Breast epithelium (tissue), 4 donors: ENCODE results near the gene RC3H2. TPM values are rescaled to one million over a fixed set of nuclear protein-coding genes. Genes with fewer than 3 reads are reported as not detected.
"Not testable (repeated sequence)": the region's sequence is repeated elsewhere in the genome, so short reads cannot be mapped to it uniquely, and the experiment has no call there.

Source experiments
- DNase-seq, 2 donors: peaks; one replicate each; pipeline ENCODE4 v3.0.0-alpha.2; 2019; ENCODE audit warnings: low spot score in 2 of 2
- H3K27ac ChIP-seq, 2 donors: fragments of 200-600 bp; sonication (generic) in 1 of 2; one replicate each; pipeline ENCODE4 v1.5.1; 2016 to 2019; ENCODE audit warnings: mild to moderate bottlenecking in 1 of 2
- H3K27me3 ChIP-seq, 2 donors: fragments of 200-600 bp; sonication (generic) in 1 of 2; one replicate each; pipeline versions ENCODE4 v1.5.1 to v1.6.0; 2017 to 2019; ENCODE audit warnings: control low read depth in 1 of 2, mild to moderate bottlenecking in 1 of 2
- H3K36me3 ChIP-seq: fragments of 200-600 bp; one replicate; pipeline ENCODE4 v1.5.1; 2019
- H3K4me1 ChIP-seq, 2 donors: fragments of 200-600 bp; sonication (generic); one replicate each; pipeline ENCODE4 v1.5.1; 2016 to 2019; ENCODE audit warnings: control low read depth in 1 of 2
- H3K4me3 ChIP-seq, 3 donors: fragments of 200-600 bp; sonication (generic); 1 replicate in 2 of 3; 2 replicates in 1 of 3; pipeline ENCODE4 v1.5.1; 2016 to 2019; ENCODE audit warnings: mild to moderate bottlenecking in 3 of 3, moderate library complexity in 2 of 3
- H3K9me3 ChIP-seq, 2 donors: fragments of 200-600 bp; sonication (generic) in 1 of 2; one replicate each; pipeline ENCODE4 v1.5.1; 2016 to 2019; ENCODE audit warnings: control low read depth in 1 of 2
- POLR2A ChIP-seq: fragments of 450-650 bp; IDR thresholded peaks from one replicate; pipeline ENCODE4 v1.6.1; 2016; ENCODE audit warnings: antibody characterized with exemption, mild to moderate bottlenecking, moderate library complexity
- POLR2AphosphoS5 ChIP-seq, 3 donors: sonication (generic); formaldehyde crosslinking; IDR thresholded peaks; one replicate each; pipeline ENCODE4 v1.6.1; 2017; ENCODE audit warnings: antibody characterized with exemption in 3 of 3
- intact Hi-C: fragments of 100-400 bp; cut with DNase I; formaldehyde crosslinking; loops from one replicate; pipeline ENCODE4 v1.15.1; 2023; ENCODE audit warnings: low total_unique reads
- total RNA-seq, 3 donors: library from RNA; depleted of rRNA; stranded (reverse); fragments of >200 nt; gene quantifications; one replicate each; pipeline ENCODE4 v1.1.0, GENCODE V29; 2016
- TF ChIP-seq, protein P1 (sequence below), 3 donors: fragments of 450-650 bp; IDR thresholded peaks; one replicate each; pipeline ENCODE4 v1.5.1; 2016 to 2017; ENCODE audit warnings: antibody characterized with exemption in 3 of 3, mild to moderate bottlenecking in 3 of 3, moderate library complexity in 3 of 3

RC3H2 gene
- total RNA-seq, 3 donors from 2014 or later: 38.6 to 44.6 (median 41.6) TPM

DNA sequence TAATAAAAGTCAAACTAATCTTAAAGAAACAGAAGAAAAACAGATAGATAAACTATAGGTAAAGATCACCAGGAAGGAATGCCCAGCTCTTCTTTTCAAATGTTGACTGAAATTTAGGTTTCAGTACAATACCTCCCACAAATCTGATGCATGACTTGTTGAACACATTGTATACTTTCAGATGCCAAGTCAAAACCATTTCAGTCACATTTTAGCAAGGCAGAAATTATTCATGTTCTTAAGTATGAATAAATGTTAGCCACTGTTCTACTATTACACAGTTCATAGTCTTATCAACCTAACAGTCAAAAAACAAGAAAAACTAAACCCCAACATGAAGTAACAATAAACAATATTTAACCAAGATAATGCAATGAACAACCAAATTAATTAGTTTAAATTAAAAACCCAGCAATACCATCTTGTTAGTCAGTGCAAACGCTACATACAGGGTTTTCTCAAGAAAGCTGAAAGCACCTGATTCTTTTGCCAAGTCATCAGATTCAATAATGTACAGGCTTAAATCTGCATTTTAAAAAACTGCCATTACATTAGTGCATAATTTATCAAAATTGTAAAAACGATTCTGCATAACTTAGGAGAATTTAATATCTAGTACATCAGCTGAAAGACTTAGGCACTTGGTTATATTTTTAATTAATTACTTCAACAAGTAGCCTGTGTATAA lies 56.8 kb downstream of the RC3H2 start:
- Histone ChIP-seq H3K27me3 (no peaks in the 10 kb centered on the region), H3K4me3 (no peak overlapping the region), H3K27ac (no peak overlapping the region), H3K9me3 (no peaks in the 10 kb centered on the region), H3K36me3 (peaks cover 5% of the 10 kb centered on the region), H3K4me1 (no peaks in the 10 kb centered on the region)
- DNase-seq: no peak
- TF ChIP-seq, protein P1, sequence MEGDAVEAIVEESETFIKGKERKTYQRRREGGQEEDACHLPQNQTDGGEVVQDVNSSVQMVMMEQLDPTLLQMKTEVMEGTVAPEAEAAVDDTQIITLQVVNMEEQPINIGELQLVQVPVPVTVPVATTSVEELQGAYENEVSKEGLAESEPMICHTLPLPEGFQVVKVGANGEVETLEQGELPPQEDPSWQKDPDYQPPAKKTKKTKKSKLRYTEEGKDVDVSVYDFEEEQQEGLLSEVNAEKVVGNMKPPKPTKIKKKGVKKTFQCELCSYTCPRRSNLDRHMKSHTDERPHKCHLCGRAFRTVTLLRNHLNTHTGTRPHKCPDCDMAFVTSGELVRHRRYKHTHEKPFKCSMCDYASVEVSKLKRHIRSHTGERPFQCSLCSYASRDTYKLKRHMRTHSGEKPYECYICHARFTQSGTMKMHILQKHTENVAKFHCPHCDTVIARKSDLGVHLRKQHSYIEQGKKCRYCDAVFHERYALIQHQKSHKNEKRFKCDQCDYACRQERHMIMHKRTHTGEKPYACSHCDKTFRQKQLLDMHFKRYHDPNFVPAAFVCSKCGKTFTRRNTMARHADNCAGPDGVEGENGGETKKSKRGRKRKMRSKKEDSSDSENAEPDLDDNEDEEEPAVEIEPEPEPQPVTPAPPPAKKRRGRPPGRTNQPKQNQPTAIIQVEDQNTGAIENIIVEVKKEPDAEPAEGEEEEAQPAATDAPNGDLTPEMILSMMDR (IDR thresholded peaks at IDR 0.05): no peak
- TF ChIP-seq POLR2AphosphoS5 (IDR thresholded peaks at IDR 0.05): no peak
- TF ChIP-seq POLR2A: no peak
- intact Hi-C loops: no loop called here

DNA sequence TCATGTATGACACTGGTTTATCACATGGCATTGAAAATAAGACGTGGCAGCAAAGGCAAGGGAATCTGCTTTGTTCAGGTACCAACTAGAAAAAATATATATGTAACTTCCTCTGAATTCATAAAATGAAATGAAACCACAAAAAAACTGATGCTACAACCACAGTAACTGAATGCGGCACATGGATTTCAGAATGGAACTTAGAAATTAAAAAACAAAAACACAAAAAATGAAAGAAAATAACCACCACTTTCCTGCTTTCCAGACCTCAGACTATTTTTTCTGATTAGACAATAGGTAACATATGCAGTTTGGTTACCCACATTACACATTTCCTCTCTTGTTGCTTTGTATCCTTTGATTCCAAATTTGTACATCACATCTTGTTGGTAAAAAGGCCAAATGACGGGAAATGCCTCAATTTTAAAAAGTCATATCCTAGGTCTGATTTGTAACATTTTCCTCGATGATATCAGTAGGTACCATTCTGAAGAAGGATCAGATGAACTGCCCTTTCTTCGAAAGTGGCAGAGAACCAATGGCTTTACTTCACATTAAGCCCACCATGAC lies 58.7 kb downstream of the RC3H2 start:
- H3K27me3 ChIP-seq: no peaks in the 10 kb centered on the region
- intact Hi-C loops: no loop called here
- peaks cover 5% of the 10 kb centered on the region for H3K36me3 ChIP-seq
- no peak overlapping the region for H3K4me3 ChIP-seq
- no peak for DNase-seq
- no peak overlapping the region for H3K27ac ChIP-seq
- H3K9me3 ChIP-seq: no peaks in the 10 kb centered on the region
- no peaks in the 10 kb centered on the region for H3K4me1 ChIP-seq
- TF ChIP-seq POLR2AphosphoS5 (IDR thresholded peaks at IDR 0.05): no peak
- no peak for TF ChIP-seq POLR2A
- TF ChIP-seq, protein P1 (IDR thresholded peaks at IDR 0.05): no peak

DNA sequence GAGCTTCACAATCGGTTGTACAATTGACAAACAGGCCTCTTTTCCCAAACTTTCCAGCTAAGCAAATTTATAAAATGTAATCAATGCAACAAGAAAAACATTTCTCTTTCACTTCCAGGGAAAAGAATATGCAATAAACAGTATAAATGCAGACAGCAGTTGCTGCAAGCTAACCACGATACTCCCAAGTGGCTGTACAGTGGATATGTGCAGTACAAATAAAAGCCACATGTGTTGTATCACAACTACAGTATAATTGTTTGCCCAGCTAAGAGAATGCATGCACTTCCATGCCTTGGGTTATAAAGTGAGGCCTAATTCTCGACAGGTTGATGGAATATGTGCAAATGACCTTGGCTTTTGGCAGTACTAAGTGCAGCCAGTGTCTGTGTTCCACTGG lies 60.0 kb downstream of the RC3H2 start:
- intact Hi-C loops: no loop called here
- no peaks in the 10 kb centered on the region for H3K9me3 ChIP-seq
- no peak overlapping the region for H3K27ac ChIP-seq
- TF ChIP-seq POLR2A: no peak
- TF ChIP-seq, protein P1 (IDR thresholded peaks at IDR 0.05): no peak
- no peak for TF ChIP-seq POLR2AphosphoS5 (IDR thresholded peaks at IDR 0.05)
- DNase-seq: no peak
- no peaks in the 10 kb centered on the region for H3K4me1 ChIP-seq
- no peak overlapping the region for H3K4me3 ChIP-seq
- peaks cover 5% of the 10 kb centered on the region for H3K36me3 ChIP-seq
- H3K27me3 ChIP-seq: no peaks in the 10 kb centered on the region

DNA sequence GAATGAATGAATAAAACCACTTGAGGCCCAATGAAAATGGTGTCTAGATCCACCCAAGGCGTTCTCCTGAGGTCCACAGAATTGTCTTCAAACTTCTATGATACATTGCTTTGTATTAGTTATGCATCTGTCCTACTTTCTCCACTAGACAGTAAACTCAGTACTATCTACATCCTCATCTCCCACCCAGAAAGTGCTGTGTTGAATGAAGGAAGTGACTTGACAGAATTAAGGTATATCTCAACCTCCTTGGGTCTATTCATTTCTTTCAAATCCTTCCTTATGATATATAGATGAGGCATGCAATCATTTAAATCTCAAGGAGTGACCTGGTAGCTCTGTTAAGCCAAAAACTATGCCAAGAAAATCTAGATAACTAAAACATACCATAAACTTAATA lies 61.0 kb downstream of the RC3H2 start:
- Histone ChIP-seq H3K4me1 (no peaks in the 10 kb centered on the region), H3K36me3 (peaks cover 5% of the 10 kb centered on the region), H3K27ac (no peak overlapping the region), H3K27me3 (no peaks in the 10 kb centered on the region), H3K4me3 (no peak overlapping the region), H3K9me3 (no peaks in the 10 kb centered on the region)
- intact Hi-C loops: no loop called here
- TF ChIP-seq, protein P1 (IDR thresholded peaks at IDR 0.05): no peak
- TF ChIP-seq POLR2A: no peak
- no peak for TF ChIP-seq POLR2AphosphoS5 (IDR thresholded peaks at IDR 0.05)
- no peak for DNase-seq

DNA sequence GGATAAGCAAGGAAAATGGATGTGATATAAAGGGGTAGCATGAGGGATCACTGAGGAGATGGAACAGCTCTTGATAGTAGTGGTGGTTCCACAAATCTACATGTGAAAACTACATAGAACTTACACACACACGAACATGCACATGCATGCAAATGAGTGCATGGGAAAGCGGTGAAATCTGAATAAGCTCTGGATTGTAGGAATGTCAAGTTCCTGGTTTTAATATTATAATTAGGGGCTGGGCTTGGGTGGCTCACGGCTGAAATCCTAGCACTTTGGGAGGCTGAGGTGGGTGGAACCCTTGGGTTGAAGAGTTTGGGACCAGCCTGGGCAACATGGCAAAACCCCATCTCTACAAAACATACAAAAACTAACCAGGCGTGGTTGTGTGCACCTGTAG lies 63.7 kb downstream of the RC3H2 start:
- TF ChIP-seq POLR2A (no peak), POLR2AphosphoS5 (IDR thresholded peaks at IDR 0.05) (no peak)
- TF ChIP-seq, protein P1 (IDR thresholded peaks at IDR 0.05): no peak
- intact Hi-C loops: no loop called here
- no peaks in the 10 kb centered on the region for H3K9me3 ChIP-seq

DNA sequence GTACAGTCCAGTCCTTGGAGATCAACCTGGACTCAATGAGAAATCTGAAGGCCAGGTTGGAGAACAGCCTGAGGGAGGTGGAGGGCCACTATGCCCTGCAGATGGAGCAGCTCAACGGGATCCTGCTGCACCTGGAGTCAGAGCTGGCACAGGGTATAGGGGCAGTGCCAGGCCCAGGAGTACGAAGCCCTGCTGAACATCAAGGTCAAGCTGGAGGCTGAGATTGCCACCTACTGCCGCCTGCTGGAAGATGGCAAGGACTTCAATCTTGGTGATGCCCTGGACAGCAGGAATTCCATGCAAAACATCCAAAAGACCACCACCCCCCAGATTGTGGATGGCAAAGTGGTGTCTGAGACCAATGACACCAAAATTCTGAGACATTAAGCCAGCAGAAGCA lies 66.7 kb downstream of the RC3H2 start:
- H3K27ac ChIP-seq, H3K9me3 ChIP-seq, DNase-seq, H3K4me1 ChIP-seq, H3K36me3 ChIP-seq, H3K27me3 ChIP-seq, intact Hi-C loops, H3K4me3 ChIP-seq: not testable (repeated sequence)

More for the DNA sequence above, 63.7 kb downstream of the RC3H2 start:
- Histone ChIP-seq H3K36me3 (no peaks in the 10 kb centered on the region), H3K4me3 (no peak overlapping the region), H3K27ac (no peak overlapping the region), H3K4me1 (no peaks in the 10 kb centered on the region), H3K27me3 (no peaks in the 10 kb centered on the region)
- DNase-seq: no peak
